Ascending aorta (tissue), 2 donors: Measurements from ENCODE around the gene RANGAP1. TPM values are rescaled to one million over a fixed set of nuclear protein-coding genes. Genes with fewer than 3 reads are reported as not detected.
A peak's percentile ranks its signal among the peaks of the same experiment; 100 is the strongest.

ENCODE experiments used
- DNase-seq, 2 donors: peaks; one replicate each; pipeline ENCODE4 v3.0.0-alpha.2; 2019; ENCODE audit warnings: low spot score in 2 of 2
- H3K27ac ChIP-seq, 2 donors: fragments of 200-600 bp; sonication (generic); one replicate each; pipeline ENCODE4 v1.5.1; 2016 to 2017; ENCODE audit warnings: mild to moderate bottlenecking in 1 of 2
- H3K27me3 ChIP-seq: fragments of 200-600 bp; sonication (generic); one replicate; pipeline ENCODE4 v1.5.1; 2017
- H3K36me3 ChIP-seq, 2 donors: fragments of 200-600 bp; sonication (generic); one replicate each; pipeline ENCODE4 v1.5.1; 2016
- H3K4me1 ChIP-seq, 2 donors: fragments of 200-600 bp; sonication (generic); one replicate each; pipeline ENCODE4 v1.5.1; 2016 to 2017; ENCODE audit warnings: mild to moderate bottlenecking in 1 of 2
- H3K4me3 ChIP-seq, 2 donors: fragments of 200-600 bp; sonication (generic); one replicate each; pipeline ENCODE4 v1.5.1; 2016 to 2017; ENCODE audit warnings: mild to moderate bottlenecking in 1 of 2
- H3K9me3 ChIP-seq, 2 donors: fragments of 200-600 bp; sonication (generic); one replicate each; pipeline ENCODE4 v1.5.1; 2016
- CTCF ChIP-seq, 3 experiments: fragments of 200-600 bp in 2 of 3; fragments of 450-650 bp in 1 of 3; sonication (generic) in 2 of 3; IDR thresholded peaks; one replicate each; pipeline ENCODE4 v1.5.1; 2016 to 2019; ENCODE audit warnings: antibody characterized with exemption in 3 of 3, mild to moderate bottlenecking in 1 of 3, moderate library complexity in 1 of 3
- intact Hi-C: fragments of 100-400 bp; cut with DNase I; formaldehyde crosslinking; loops from one replicate; pipeline ENCODE4 v1.15.1; 2023
- total RNA-seq: library from RNA; depleted of rRNA; stranded (reverse); fragments of >200 nt; gene quantifications from one replicate; pipeline ENCODE4 v1.1.0, GENCODE V29; 2016

The RANGAP1 gene
- total RNA-seq, 1 donor from 2014 or later = 49.8 TPM

GRCh38 chr22:41201141-41201540, 84.8 kb downstream of the RANGAP1 start:
- Histone ChIP-seq H3K9me3 (no peaks in the 10 kb centered on the region), H3K27ac (no peak overlapping the region)
- intact Hi-C loops = loop anchor here (5.0 kb wide), 1 partner anchor 564 kb away; the partner anchor contains the start of gene MRTFA

DNA sequence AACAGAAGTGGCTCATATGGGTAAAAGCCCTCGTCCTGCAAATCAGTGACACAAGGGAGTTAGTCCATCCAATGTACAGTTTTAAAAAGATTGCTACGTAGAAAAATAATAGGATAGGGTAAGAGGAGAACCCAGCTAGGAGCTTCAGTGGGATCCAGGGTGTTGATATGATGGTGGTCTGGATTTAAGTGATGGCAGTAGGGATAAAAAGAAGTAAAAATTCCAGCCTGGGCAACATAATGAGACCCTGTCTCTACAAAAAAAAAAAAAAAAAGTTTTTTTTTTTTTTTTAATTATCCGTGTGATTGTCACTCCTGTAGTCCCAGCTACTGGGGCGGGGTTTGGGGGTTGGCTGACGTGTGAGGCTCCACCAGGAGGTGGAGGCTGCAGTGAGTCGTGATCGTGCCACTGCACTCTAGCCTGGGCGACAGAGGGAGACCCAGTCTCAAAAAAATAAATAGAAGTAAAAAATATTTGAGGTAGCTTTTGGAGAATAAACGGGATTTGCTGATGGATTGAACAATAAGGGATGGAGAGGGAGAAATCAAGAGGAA, 87.9 kb downstream of the RANGAP1 start:
- Histone ChIP-seq H3K4me3 (peak overlapping the region; percentile 61 to 78), H3K9me3 (no peaks in the 10 kb centered on the region), H3K27me3 (no peaks in the 10 kb centered on the region), H3K4me1 (peaks cover 0 to 2% of the 10 kb centered on the region in 2 donors), H3K36me3 (no peaks in the 10 kb centered on the region), H3K27ac (no peak overlapping the region)
- intact Hi-C loops = no loop called here
- no peak for TF ChIP-seq CTCF (IDR thresholded peaks at IDR 0.05)
- no peak for DNase-seq

More at GRCh38 chr22:41201141-41201540, 84.8 kb downstream of the RANGAP1 start:
- H3K36me3 ChIP-seq = no peaks in the 10 kb centered on the region
- no peak for TF ChIP-seq CTCF (IDR thresholded peaks at IDR 0.05)
- no peak overlapping the region for H3K4me3 ChIP-seq
- no peak for DNase-seq
- H3K27me3 ChIP-seq = no peaks in the 10 kb centered on the region
- peaks cover 4 to 7% of the 10 kb centered on the region in 2 donors for H3K4me1 ChIP-seq

- H3K36me3 ChIP-seq = no peaks in the 10 kb centered on the region
- intact Hi-C loops = loop anchor here (1.0 to 2.0 kb wide), 2 partner anchors 8 to 247 kb away; partner anchors contain the start of genes L3MBTL2 and RBX1
- peak in 1 of 2 donors; percentile 91 for DNase-seq
- H3K27me3 ChIP-seq = no peaks in the 10 kb centered on the region
- no peaks in the 10 kb centered on the region for H3K9me3 ChIP-seq
- H3K27ac ChIP-seq = no peak overlapping the region
- peak overlapping the region; percentile 61 to 78 for H3K4me3 ChIP-seq
- TF ChIP-seq CTCF (IDR thresholded peaks at IDR 0.05) = peak in 2 of 3 experiments; percentile 3 to 13
- peaks cover 0 to 2% of the 10 kb centered on the region in 2 donors for H3K4me1 ChIP-seq
These were observed 88.7 kb downstream of the RANGAP1 start for GRCh38 chr22:41197038-41197972.

Other genes starting within 250 kb of the RANGAP1 start
- 47.7 TPM for gene EP300, start 193.6 kb downstream of the RANGAP1 start, total RNA-seq
- 33.3 TPM for gene L3MBTL2, start 80.9 kb downstream of the RANGAP1 start, total RNA-seq
- gene CHADL, start 45.3 kb downstream of the RANGAP1 start, total RNA-seq = not detected
- 54.9 TPM for gene ZC3H7B, start 15.3 kb upstream of the RANGAP1 start, total RNA-seq
- 20.2 TPM for gene TEF, start 95.8 kb upstream of the RANGAP1 start, total RNA-seq
- gene TOB2, start 160.6 kb upstream of the RANGAP1 start, total RNA-seq = 55.8 TPM
- 4.8 TPM for gene PHF5A, start 182.5 kb upstream of the RANGAP1 start, total RNA-seq
- 81.1 TPM for gene ACO2, start 182.9 kb upstream of the RANGAP1 start, total RNA-seq